CD14-positive monocyte (primary cell): Measurements from ENCODE around the gene TUBA1C. TPM values are rescaled to one million over a fixed set of nuclear protein-coding genes. Genes with fewer than 3 reads are reported as not detected.
A peak's percentile ranks its signal among the peaks of the same experiment; 100 is the strongest.
"Not testable (repeated sequence)": the region's sequence is repeated elsewhere in the genome, so short reads cannot be mapped to it uniquely, and the experiment has no call there.

Experiments used
- DNase-seq, 3 donors: peaks; one replicate each; pipeline ENCODE4 v3.0.0-alpha.2; 2011 to 2022
- H2AFZ ChIP-seq: 2 replicates; pipeline ENCODE4 v1.6.0; 2012; ENCODE audit warnings: mild to moderate bottlenecking, low read depth, low read length, inconsistent platforms; ENCODE audit not compliant: insufficient read depth, poor library complexity, severe bottlenecking
- H3K27ac ChIP-seq, 2 donors: 1 replicate in 1 of 2; 2 replicates in 1 of 2; pipeline ENCODE4 v1.5.1; 2012 to 2013; ENCODE audit warnings: low read length in 2 of 2, control low read depth in 1 of 2, inconsistent platforms in 1 of 2, low read depth in 1 of 2, mild to moderate bottlenecking in 1 of 2
- H3K27me3 ChIP-seq, 2 donors: one replicate each; pipeline versions ENCODE4 v1.6.0 to v1.6.1; 2011 to 2013; ENCODE audit warnings: low read length in 2 of 2; ENCODE audit not compliant: control insufficient read depth in 2 of 2, insufficient read depth in 2 of 2
- H3K36me3 ChIP-seq, 2 donors: replicated peaks in 1 of 2; 1 replicate in 1 of 2; 2 replicates in 1 of 2; pipeline versions ENCODE4 v1.5.1 to v1.6.1; 2012 to 2013; ENCODE audit warnings: low read length in 2 of 2, control low read depth in 1 of 2, inconsistent platforms in 1 of 2, mild to moderate bottlenecking in 1 of 2; ENCODE audit not compliant: insufficient read depth in 2 of 2, control insufficient read depth in 1 of 2
- H3K4me1 ChIP-seq, 2 donors: 1 replicate in 1 of 2; 2 replicates in 1 of 2; pipeline versions ENCODE4 v1.5.1 to v1.6.1; 2012 to 2013; ENCODE audit warnings: low read length in 2 of 2, control low read depth in 1 of 2, inconsistent platforms in 1 of 2, mild to moderate bottlenecking in 1 of 2, moderate library complexity in 1 of 2; ENCODE audit not compliant: insufficient read depth in 2 of 2, control insufficient read depth in 1 of 2
- H3K4me2 ChIP-seq: replicated peaks from 2 replicates; pipeline ENCODE3; 2012; ENCODE audit warnings: low read length, moderate library complexity, mild to moderate bottlenecking; ENCODE audit not compliant: poor library complexity, severe bottlenecking; ENCODE audit errors: extremely low read depth
- H3K4me3 ChIP-seq, 3 experiments: fragments of 200-600 bp in 1 of 3; sonication (generic) in 1 of 3; replicated peaks in 1 of 3; 1 replicate in 2 of 3; 2 replicates in 1 of 3; pipeline ENCODE4 v1.5.1; 2011 to 2013; ENCODE audit warnings: low read length in 3 of 3, mild to moderate bottlenecking in 3 of 3, control low read depth in 2 of 3, low read depth in 2 of 3, inconsistent platforms in 1 of 3, moderate library complexity in 1 of 3
- H3K79me2 ChIP-seq: 2 replicates; pipeline ENCODE4 v1.6.0; 2012; ENCODE audit warnings: mild to moderate bottlenecking, control low read depth, inconsistent platforms, low read length, moderate library complexity; ENCODE audit not compliant: insufficient read depth
- H3K9ac ChIP-seq: 2 replicates; pipeline ENCODE4 v1.6.0; 2017; ENCODE audit warnings: low read length, mild to moderate bottlenecking; ENCODE audit not compliant: insufficient read depth, poor library complexity, severe bottlenecking
- H3K9me3 ChIP-seq, 2 donors: replicated peaks in 1 of 2; 1 replicate in 1 of 2; 2 replicates in 1 of 2; pipeline versions ENCODE4 v1.5.1 to v1.6.1; 2012 to 2013; ENCODE audit warnings: low read length in 2 of 2, control low read depth in 1 of 2; ENCODE audit not compliant: control insufficient read depth in 1 of 2, insufficient read depth in 1 of 2
- H4K20me1 ChIP-seq: 2 replicates; pipeline ENCODE4 v1.6.0; 2012; ENCODE audit warnings: mild to moderate bottlenecking, low read length, control low read depth, moderate library complexity; ENCODE audit not compliant: insufficient read depth
- H3K27ac Mint-ChIP-seq, 7 donors: one replicate each; pipeline ENCODE4 v1.8.0; 2020; ENCODE audit warnings: mild to moderate bottlenecking in 7 of 7, mixed read lengths in 7 of 7, moderate library complexity in 6 of 7, inconsistent platforms in 2 of 7
- H3K27me3 Mint-ChIP-seq, 3 donors: one replicate each; pipeline ENCODE4 v1.8.0; 2021 to 2022; ENCODE audit warnings: low read depth in 3 of 3, mild to moderate bottlenecking in 3 of 3, mixed read lengths in 3 of 3, moderate library complexity in 3 of 3, inconsistent platforms in 1 of 3
- H3K36me3 Mint-ChIP-seq, 2 donors: one replicate each; pipeline ENCODE4 v1.8.0; 2020; ENCODE audit warnings: mixed read lengths in 2 of 2, inconsistent platforms in 1 of 2, mild to moderate bottlenecking in 1 of 2
- H3K4me1 Mint-ChIP-seq: one replicate; pipeline ENCODE4 v1.8.0; 2020; ENCODE audit warnings: mild to moderate bottlenecking, mixed read lengths
- H3K4me3 Mint-ChIP-seq, 2 donors: one replicate each; pipeline ENCODE4 v1.8.0; 2020; ENCODE audit warnings: mild to moderate bottlenecking in 2 of 2, mixed read lengths in 2 of 2, moderate library complexity in 1 of 2
- H3K9me3 Mint-ChIP-seq, 7 donors: one replicate each; pipeline ENCODE4 v1.8.0; 2020 to 2022; ENCODE audit warnings: mixed read lengths in 7 of 7, mild to moderate bottlenecking in 6 of 7, moderate library complexity in 6 of 7, inconsistent platforms in 2 of 7
- WGBS: methylation state at CpG from one replicate; pipeline ENCODE4 v1.1.5; 2013; ENCODE audit warnings: missing lambda C conversion rate; ENCODE audit not compliant: insufficient coverage; 5-methylcytosine and 5-hydroxymethylcytosine counted together
- intact Hi-C, 2 donors: fragments of 100-400 bp; cut with micrococcal nuclease; formaldehyde crosslinking; loops; one replicate each; pipeline versions ENCODE4 v1.15.0 to v1.15.1; 2023
- polyA plus RNA-seq, 3 donors: library from polyadenylated mRNA; depleted of rRNA in 1 of 3; unstranded in 2 of 3; stranded (reverse) in 1 of 3; fragments of 300-500 nt in 2 of 3; fragments of >200 nt in 1 of 3; fragmentation: Illumina TruSeq in 2 of 3; gene quantifications; 1 replicate in 2 of 3; 2 replicates in 1 of 3; pipeline ENCODE4 v1.2.3, GENCODE V29; 2012 to 2021
- TF ChIP-seq, protein P1 (sequence below): fragments of 200-600 bp; IDR thresholded peaks from one replicate; pipeline ENCODE4 v1.8.0; 2022; ENCODE audit warnings: antibody characterized with exemption, mild to moderate bottlenecking

TUBA1C gene
- polyA plus RNA-seq, 3 donors = 53.7 to 263 (median 61.0) TPM

DNA sequence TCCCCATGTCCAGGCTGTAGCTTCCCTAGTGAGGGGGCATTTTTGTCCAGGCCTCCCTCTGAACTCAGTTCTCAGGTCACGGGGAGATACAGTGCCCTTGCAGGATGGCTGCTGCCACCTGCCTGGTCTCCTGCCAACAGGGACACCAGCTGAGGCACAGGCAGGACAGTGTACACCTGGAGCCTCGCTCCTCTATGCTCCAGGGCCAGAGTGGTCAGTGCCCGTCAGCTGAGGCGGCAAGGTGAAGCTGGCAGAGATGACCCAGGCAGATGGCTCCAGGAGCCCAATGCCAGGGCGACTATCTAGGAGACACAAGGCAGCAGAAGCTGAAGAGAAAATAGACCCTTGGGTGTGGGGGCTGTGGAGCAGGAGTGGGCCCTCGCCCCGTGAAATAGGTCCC is 12.6 kb downstream of the TUBA1C start:
- peaks cover 18 to 20% of the 10 kb centered on the region in 2 donors for H3K4me1 ChIP-seq
- no peak overlapping the region for H3K9ac ChIP-seq
- intact Hi-C loops = no loop called here
- no peak overlapping the region for H3K4me2 ChIP-seq
- Mint-ChIP-seq H3K27me3 (peaks cover 3% of the 10 kb centered on the region in 3 donors), H3K4me3 (no peak overlapping the region), H3K4me1 (peaks cover 19% of the 10 kb centered on the region), H3K36me3 (peaks cover 20 to 21% of the 10 kb centered on the region in 2 donors), H3K27ac (no peak overlapping the region), H3K9me3 (peaks cover 0 to 1% (median 0%) of the 10 kb centered on the region in 7 donors)
- TF ChIP-seq, protein P1, sequence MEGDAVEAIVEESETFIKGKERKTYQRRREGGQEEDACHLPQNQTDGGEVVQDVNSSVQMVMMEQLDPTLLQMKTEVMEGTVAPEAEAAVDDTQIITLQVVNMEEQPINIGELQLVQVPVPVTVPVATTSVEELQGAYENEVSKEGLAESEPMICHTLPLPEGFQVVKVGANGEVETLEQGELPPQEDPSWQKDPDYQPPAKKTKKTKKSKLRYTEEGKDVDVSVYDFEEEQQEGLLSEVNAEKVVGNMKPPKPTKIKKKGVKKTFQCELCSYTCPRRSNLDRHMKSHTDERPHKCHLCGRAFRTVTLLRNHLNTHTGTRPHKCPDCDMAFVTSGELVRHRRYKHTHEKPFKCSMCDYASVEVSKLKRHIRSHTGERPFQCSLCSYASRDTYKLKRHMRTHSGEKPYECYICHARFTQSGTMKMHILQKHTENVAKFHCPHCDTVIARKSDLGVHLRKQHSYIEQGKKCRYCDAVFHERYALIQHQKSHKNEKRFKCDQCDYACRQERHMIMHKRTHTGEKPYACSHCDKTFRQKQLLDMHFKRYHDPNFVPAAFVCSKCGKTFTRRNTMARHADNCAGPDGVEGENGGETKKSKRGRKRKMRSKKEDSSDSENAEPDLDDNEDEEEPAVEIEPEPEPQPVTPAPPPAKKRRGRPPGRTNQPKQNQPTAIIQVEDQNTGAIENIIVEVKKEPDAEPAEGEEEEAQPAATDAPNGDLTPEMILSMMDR = no peak
- H3K36me3 ChIP-seq = peaks cover 18 to 19% of the 10 kb centered on the region in 2 donors
- no peaks in the 10 kb centered on the region for H3K9me3 ChIP-seq
- H3K4me3 ChIP-seq = no peak overlapping the region
- no peaks in the 10 kb centered on the region for H3K79me2 ChIP-seq
- WGBS = 100% methylated on average over 5 of the region's 7 CpGs
- no peak overlapping the region for H2AFZ ChIP-seq
- no peaks in the 10 kb centered on the region for H3K27me3 ChIP-seq
- DNase-seq = no peak
- H3K27ac ChIP-seq = no peak overlapping the region
- H4K20me1 ChIP-seq = peaks cover 8% of the 10 kb centered on the region

DNA sequence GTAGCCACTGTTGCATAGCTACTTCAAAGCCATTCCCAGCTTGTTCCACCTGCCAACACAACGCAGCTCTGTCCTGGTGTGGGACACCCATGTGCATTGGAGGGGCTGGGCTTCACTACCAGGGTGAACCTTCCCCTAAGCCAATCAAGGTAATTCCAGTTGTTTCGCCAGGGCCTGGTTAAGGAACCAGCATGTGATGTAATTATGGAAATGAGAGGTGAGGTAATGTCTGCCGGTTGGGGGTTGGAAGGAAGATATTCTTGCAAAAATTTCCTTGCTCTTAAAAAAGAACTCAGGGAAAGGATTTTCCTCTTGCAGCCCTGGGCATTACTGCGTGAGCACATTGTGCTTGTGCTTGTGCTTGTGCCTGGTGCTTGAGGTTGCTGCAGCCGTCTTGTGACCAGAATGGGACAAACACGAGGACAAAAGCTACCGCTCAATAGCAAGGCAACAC is 14.9 kb downstream of the TUBA1C start:
- no peak overlapping the region for H3K27ac ChIP-seq
- Mint-ChIP-seq H3K36me3 (peaks cover under 1 to 1% of the 10 kb centered on the region in 2 donors), H3K4me3 (peak overlapping the region in 1 of 2 donors; percentile 69), H3K4me1 (peaks cover 19% of the 10 kb centered on the region), H3K27ac (peak overlapping the region in 1 of 7 donors; percentile 19), H3K27me3 (peaks cover 3 to 11% (median 8%) of the 10 kb centered on the region in 3 donors), H3K9me3 (peaks cover 0 to 1% (median 0%) of the 10 kb centered on the region in 7 donors)
- H3K9ac ChIP-seq = no peak overlapping the region
- no peak overlapping the region for H2AFZ ChIP-seq
- H3K4me3 ChIP-seq = no peak overlapping the region
- intact Hi-C loops = no loop called here
- DNase-seq = peak; percentile 24 to 66 (median 54)
- H3K79me2 ChIP-seq = no peaks in the 10 kb centered on the region
- H3K36me3 ChIP-seq = no peaks in the 10 kb centered on the region
- 15% methylated on average over 4 of the region's 7 CpGs for WGBS
- no peaks in the 10 kb centered on the region for H3K9me3 ChIP-seq
- H3K4me1 ChIP-seq = peaks cover 18 to 20% of the 10 kb centered on the region in 2 donors
- H4K20me1 ChIP-seq = no peaks in the 10 kb centered on the region
- H3K4me2 ChIP-seq = peak overlapping the region; percentile 27
- TF ChIP-seq, protein P1 = no peak
- peaks cover 0 to 2% of the 10 kb centered on the region in 2 donors for H3K27me3 ChIP-seq

DNA sequence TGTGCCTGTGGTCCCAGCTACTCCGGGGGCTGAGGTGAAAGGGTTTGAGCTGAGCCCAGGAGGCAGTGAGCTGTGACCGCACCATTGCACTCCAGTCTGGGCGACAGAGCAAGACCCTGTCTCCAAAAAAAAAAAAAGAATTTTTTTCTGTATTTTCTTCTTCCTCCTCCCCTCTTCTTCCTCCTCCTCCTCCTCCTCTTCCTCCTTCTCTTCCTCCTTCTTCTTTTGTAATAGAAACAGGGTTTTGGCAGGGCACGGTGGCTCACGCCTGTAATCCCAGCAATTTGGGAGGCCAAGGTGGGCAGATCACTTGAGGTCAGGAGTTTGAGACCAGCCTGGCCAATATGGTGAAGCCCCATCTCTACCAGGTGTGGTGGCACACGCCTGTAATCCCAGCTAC is 15.7 kb downstream of the TUBA1C start:
- Histone ChIP-seq H3K4me1 (peaks cover 18 to 20% of the 10 kb centered on the region in 2 donors), H3K9ac (peak overlapping the region; percentile 21)
- H3K36me3 ChIP-seq, H3K4me3 ChIP-seq, H3K27me3 ChIP-seq, H3K36me3 Mint-ChIP-seq, H3K9me3 ChIP-seq, H4K20me1 ChIP-seq, H3K4me2 ChIP-seq, H3K9me3 Mint-ChIP-seq, H3K79me2 ChIP-seq, H3K27ac Mint-ChIP-seq, intact Hi-C loops, DNase-seq, H2AFZ ChIP-seq, H3K27ac ChIP-seq: not testable (repeated sequence)
- Mint-ChIP-seq H3K4me3 (peak overlapping the region in 1 of 2 donors; percentile 48), H3K4me1 (peaks cover 19% of the 10 kb centered on the region), H3K27me3 (peaks cover 3 to 15% (median 11%) of the 10 kb centered on the region in 3 donors)
- 50% methylated on average over 4 of the region's 6 CpGs for WGBS
